B cell (primary cell): ENCODE data around the gene CDC14A.

Source experiments
- EZH2 ChIP-seq: IDR thresholded peaks from 2 replicates; pipeline ENCODE4 v1.6.1; 2012; ENCODE audit warnings: borderline replicate concordance, low read depth, mild to moderate bottlenecking, moderate library complexity, low read length; ENCODE audit not compliant: insufficient read depth, poor library complexity, severe bottlenecking
- TF ChIP-seq, protein P1 (sequence below): fragments of 200-600 bp; IDR thresholded peaks from one replicate; pipeline ENCODE4 v1.8.0; 2022; ENCODE audit warnings: antibody characterized with exemption, mild to moderate bottlenecking

DNA sequence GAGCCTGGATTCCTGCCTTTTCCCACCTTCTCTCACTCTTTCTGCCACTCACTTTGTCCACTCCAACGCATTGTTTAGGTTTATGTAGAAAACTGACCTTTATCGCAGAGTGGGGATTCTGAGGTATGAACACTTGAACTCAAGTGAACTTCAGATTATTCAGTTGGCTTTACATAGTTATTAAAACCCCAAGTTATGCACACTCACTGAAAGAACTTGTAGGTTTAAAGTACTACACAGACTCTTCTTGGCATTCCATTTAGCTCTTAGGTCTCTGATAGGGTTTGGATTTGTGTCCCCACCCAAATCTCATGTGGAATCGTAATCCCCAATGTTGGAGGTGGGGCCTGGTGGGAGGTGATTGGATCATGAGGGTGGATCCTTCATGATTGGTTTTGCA lies 46.4 kb upstream of the CDC14A start:
- TF ChIP-seq, protein P1, sequence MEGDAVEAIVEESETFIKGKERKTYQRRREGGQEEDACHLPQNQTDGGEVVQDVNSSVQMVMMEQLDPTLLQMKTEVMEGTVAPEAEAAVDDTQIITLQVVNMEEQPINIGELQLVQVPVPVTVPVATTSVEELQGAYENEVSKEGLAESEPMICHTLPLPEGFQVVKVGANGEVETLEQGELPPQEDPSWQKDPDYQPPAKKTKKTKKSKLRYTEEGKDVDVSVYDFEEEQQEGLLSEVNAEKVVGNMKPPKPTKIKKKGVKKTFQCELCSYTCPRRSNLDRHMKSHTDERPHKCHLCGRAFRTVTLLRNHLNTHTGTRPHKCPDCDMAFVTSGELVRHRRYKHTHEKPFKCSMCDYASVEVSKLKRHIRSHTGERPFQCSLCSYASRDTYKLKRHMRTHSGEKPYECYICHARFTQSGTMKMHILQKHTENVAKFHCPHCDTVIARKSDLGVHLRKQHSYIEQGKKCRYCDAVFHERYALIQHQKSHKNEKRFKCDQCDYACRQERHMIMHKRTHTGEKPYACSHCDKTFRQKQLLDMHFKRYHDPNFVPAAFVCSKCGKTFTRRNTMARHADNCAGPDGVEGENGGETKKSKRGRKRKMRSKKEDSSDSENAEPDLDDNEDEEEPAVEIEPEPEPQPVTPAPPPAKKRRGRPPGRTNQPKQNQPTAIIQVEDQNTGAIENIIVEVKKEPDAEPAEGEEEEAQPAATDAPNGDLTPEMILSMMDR: no peak
- TF ChIP-seq EZH2: no peak
